HG03469 (cell line): ENCODE measurements around the gene ELL.
A peak's percentile ranks its signal among the peaks of the same experiment; 100 is the strongest.
"Not testable (repeated sequence)": the region's sequence is repeated elsewhere in the genome, so short reads cannot be mapped to it uniquely, and the experiment has no call there.

ENCODE experiments used
- ATAC-seq: cut with Tn5 transposase; IDR thresholded peaks from one replicate; pipeline ENCODE4 v1.9.1; 2021; ENCODE audit warnings: mild to moderate bottlenecking, moderate library complexity, moderate number of reproducible peaks; ENCODE audit not compliant: unreplicated experiment

The ELL gene

GRCh38 chr19:18521692-18522123 lies at the start of gene ELL:
TSS of gene ELL (minus strand) at chr19:18522070. CDS start at chr19:18522055, 15 bp downstream.
- no peak for ATAC-seq

- ATAC-seq, result no peak
Measured at GRCh38 chr19:18568367-18568766, 46.5 kb upstream of the ELL start.

GRCh38 chr19:18566953-18567352 lies 45.1 kb upstream of the ELL start:
- ATAC-seq, result no peak

- ATAC-seq, result no peak
Measured at GRCh38 chr19:18562086-18562485, 40.2 kb upstream of the ELL start.

GRCh38 chr19:18559685-18560084 lies 37.8 kb upstream of the ELL start:
- ATAC-seq, result no peak

GRCh38 chr19:18558604-18559003 lies 36.7 kb upstream of the ELL start:
- no peak for ATAC-seq

GRCh38 chr19:18558202-18558555 lies 36.3 kb upstream of the ELL start:
- peak; percentile 8 for ATAC-seq

GRCh38 chr19:18557411-18558201 lies 35.7 kb upstream of the ELL start, which contains the start of gene KXD1:
TSS of gene KXD1 (plus strand) at chr19:18557870. CDS start at chr19:18562057, 4,187 bp downstream.
- ATAC-seq, result peak; percentile 89

- no peak for ATAC-seq
Measured at GRCh38 chr19:18551631-18552030, 29.8 kb upstream of the ELL start.

- ATAC-seq, result peak; percentile 69
Measured at GRCh38 chr19:18543814-18544475, 22.1 kb upstream of the ELL start.

GRCh38 chr19:18542941-18543813 lies 21.3 kb upstream of the ELL start, which contains the start of gene FKBP8:
TSS of gene FKBP8 (minus strand) at chr19:18543573. CDS start at chr19:18541970, 1,603 bp downstream.
- peak; percentile 83 for ATAC-seq

- no peak for ATAC-seq
Measured at GRCh38 chr19:18541992-18542940, 20.4 kb upstream of the ELL start.

- no peak for ATAC-seq
Measured at GRCh38 chr19:18541258-18541991, 19.6 kb upstream of the ELL start.

- ATAC-seq, result not testable (repeated sequence)
Measured at GRCh38 chr19:18540200-18540599, 18.3 kb upstream of the ELL start.

GRCh38 chr19:18539372-18539771 lies 17.5 kb upstream of the ELL start:
- no peak for ATAC-seq

GRCh38 chr19:18538115-18538514 lies 16.2 kb upstream of the ELL start:
- no peak for ATAC-seq

- no peak for ATAC-seq
Measured at GRCh38 chr19:18537431-18537830, 15.6 kb upstream of the ELL start.

- no peak for ATAC-seq
Measured at GRCh38 chr19:18536475-18536874, 14.6 kb upstream of the ELL start.

GRCh38 chr19:18533058-18533457 lies 11.2 kb upstream of the ELL start:
- no peak for ATAC-seq
